ENCODE data around the gene FNDC3A. TPM values are rescaled to one million over a fixed set of nuclear protein-coding genes. Genes with fewer than 3 reads are reported as not detected.
"Not testable (repeated sequence)": the region's sequence is repeated elsewhere in the genome, so short reads cannot be mapped to it uniquely, and the experiment has no call there.

The FNDC3A gene
- total RNA-seq, 1 experiment from 2014 or later: 19.9 TPM

DNA sequence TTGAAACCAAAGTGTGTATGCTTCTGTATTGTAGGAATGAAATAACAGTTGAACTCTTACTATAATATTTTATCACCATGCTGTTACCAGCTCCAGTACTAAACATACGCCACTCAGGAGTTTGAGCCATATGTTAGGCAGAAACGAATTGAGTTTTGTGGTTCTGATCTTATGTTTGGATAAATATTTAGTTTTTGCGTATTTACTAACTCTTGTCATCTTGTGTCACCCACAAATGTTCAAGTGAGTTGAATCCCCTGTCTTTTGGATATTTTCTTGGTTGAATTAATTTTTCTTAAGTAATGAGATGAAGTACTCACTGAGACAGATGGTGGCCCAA lies 1.5 kb downstream of the FNDC3A start:
- peak; percentile 58 for DNase-seq (ENCODE audit: low spot score)

DNA sequence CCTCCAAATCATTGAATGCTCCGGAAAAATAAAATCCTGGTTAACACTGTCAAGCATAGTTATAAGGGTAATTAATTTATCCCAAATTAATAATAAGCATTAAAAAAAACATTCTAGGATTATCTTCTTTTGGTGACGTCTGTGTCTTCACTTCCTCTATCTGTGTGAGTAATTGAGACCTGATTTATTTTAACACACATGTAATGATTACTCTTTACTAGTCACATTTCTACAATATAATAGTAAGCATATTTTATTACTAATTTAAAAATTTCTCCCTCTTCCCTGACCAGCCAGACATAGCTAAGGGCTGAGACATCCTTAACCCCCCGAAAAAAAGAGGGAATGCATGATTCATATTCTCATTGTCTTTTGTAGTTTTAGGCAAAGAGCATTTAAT lies 2.3 kb downstream of the FNDC3A start:
- DNase-seq (ENCODE audit: low spot score): no peak

DNA sequence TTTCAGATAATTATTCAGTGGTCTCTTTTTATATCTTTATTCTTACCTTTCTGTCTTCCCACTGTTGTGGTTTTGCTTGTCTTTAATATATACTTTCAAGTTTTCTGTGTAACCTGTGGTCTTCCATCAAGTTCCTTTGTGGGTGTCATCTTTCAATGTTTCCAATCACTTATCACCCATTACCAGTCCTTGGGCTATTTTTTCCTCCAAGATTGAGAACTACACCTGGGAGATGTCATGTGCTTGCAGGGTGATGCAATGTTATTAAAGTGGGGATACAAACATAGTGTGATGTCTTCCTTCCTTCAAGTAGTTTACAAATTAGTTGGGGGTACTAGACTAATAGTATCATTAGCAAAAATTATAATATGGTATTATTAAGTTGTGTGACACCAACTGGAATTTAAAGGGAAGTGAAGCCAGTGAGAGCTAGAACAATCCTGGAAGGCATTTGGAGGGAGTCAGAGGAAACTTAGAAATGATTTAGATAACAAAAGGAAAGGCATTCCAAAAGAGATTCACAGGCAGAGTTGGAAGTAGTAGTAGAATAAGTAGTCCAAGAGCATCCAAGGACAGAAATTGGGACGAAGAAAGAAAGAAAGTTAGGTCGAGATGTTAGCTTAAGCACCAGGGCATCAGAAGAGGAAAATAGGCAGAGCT lies 3.4 kb downstream of the FNDC3A start:
- peak; percentile 11 for DNase-seq (ENCODE audit: low spot score)

DNA sequence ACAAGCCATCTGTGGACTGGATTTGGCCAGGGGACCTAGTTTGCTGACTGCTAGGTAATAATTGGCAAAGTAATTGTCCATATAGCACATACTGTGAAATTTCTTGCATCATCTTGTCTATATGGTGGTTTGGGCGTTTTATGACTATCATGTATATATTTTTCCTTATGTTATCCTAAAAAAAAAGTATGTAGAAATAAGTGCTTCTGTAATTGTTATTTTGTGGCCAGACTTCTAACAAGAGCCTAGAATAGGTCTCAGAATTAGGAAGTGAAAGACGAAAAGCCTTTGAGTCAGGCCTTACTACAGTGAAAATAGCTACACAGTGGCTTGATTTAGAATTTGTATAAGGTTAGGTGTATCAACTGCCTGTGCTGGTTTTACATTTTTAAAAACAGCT lies 4.2 kb downstream of the FNDC3A start:
- no peak for DNase-seq (ENCODE audit: low spot score)

DNA sequence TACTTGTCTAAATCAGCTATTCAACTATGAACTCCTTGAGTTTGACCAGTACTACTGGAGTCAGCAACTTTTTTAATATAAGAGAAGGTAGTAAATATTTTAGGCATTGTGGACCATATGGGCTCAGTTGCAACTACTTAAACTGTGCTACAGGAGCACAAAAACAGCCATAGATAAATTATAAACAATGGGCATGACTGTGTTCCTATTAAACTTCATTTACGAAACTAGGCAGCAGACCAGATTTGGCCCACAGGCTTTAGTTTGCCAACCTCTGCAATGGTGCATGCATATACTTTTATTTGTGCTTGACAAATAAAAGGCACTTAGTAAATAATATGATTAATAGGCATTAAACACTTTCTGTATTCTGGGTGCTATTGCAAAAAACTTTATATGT lies 7.6 kb downstream of the FNDC3A start:
- no peak for DNase-seq (ENCODE audit: low spot score)

DNA sequence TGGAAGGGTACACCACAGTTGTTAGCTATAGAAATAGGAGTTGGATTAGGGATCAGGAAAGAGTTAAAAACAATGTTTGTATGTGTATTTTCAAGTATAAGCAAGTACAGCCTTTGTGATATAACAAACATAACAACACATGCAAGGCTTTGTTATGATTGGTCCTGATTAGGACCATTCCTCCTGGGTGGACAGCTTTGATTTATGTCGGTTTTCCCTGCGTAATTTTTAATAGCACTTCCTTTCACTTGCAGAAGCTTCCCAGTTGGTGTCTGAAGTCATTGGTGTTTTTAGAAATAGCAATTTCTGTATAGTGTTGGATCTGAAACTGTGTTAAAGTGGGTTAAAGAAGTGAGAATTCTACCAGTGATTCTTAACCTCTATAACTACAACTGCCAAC lies 10.0 kb downstream of the FNDC3A start:
- DNase-seq (ENCODE audit: low spot score): no peak

DNA sequence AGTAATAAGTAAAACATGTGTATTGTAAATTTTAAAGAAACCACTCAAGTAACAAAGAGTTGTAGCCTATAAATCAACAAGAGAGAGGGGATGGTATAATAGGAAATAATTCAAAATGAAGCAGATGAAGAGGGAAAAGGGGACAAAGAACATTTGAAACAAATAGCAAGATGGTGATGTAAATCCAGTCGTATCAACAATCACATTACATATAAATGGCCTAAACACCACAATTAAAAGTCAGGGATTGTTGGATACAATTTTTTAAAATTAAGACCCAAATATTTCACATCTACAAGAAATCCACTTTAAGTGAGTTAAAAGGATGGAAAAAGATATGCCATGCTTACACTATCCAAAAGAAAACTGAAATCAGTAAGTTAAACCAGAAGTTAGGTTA lies 15.2 kb downstream of the FNDC3A start:
- no peak for DNase-seq (ENCODE audit: low spot score)

DNA sequence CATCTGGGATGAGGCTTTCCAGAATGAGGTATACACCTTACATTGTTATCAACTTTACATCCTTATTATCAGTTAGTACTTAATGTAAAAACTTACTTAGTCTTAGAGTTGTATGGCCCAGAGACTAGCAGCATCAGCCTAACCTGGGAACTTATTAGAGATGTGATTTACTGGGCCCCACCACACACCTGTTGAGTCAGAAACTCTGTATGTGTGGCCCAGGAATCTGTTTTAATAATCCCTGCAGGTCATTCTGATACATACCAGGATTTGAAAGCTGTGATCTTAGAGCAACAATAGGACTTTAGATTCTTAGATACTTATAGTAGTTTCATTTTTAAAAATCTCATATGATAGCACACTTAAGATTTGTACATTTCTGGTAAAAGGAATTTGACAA lies 17.4 kb downstream of the FNDC3A start:
- DNase-seq (ENCODE audit: low spot score): no peak

DNA sequence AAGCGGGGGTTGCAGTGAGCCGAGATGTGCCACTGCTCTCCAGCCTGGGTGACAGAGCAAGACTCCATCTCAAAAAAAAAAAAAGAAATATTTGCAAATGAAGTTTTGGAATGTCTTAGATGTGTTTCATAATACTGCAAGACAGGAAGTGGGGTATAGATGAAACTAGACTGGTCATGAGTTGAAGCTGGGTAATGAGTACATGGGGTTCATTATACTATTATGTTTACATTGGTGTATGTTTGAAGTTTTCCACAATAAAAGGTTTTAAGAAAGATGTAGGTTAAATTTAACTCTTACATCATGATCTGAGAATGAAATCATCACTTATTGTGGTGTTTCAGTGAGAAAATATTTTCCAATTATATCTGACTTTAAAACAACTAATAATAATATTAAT lies 19.0 kb downstream of the FNDC3A start:
- DNase-seq (ENCODE audit: low spot score): no peak

DNA sequence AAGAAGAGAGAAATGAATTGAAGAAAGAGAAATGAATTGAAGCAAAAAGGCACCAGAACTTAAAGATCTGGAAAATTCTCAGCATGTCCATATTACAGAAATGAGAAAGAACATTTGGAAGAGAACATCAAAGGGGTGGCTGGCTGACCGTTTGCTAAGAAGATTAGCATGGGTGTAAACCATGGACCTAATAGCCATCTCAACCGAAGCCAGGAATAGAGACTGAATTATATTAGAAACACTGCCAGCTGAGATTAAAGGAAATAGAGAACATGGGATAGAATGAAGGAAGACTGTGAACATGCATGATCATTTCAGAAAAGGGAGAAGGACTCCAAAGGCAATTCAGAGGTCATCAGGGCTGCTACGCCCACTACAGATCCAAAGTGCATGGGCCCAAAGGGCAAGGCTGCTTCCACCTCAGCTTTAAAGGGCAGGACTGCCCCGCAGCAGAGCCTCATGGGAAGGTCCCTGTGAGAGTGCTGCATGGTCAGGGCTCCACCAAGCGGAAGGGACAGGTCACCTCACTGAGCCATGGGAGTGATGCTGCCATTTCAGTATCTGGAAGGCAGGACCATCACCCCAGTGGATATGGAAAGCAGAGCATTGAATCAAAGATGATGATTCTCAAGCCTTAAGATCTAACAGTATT lies 23.1 kb downstream of the FNDC3A start:
- DNase-seq (ENCODE audit: low spot score): no peak

DNA sequence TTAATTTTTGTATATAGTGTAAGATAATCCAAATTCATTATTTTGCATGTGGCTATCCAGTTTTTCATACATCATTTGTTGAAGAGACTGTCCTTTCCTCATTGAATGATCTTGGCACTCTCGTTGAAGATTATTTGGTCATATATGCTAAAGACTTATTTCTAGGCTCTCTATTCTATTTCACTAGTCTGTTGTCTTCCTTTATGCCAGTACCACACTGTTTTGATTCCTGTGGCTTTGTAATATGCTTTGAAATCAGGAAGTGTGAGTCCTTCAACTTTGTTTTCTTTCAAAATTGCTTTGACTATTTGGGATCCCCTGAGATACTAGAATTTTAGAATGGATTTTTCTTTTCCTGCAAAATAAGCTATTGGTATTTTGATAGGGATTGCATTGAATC lies 24.5 kb downstream of the FNDC3A start:
- no peak for DNase-seq (ENCODE audit: low spot score)

DNA sequence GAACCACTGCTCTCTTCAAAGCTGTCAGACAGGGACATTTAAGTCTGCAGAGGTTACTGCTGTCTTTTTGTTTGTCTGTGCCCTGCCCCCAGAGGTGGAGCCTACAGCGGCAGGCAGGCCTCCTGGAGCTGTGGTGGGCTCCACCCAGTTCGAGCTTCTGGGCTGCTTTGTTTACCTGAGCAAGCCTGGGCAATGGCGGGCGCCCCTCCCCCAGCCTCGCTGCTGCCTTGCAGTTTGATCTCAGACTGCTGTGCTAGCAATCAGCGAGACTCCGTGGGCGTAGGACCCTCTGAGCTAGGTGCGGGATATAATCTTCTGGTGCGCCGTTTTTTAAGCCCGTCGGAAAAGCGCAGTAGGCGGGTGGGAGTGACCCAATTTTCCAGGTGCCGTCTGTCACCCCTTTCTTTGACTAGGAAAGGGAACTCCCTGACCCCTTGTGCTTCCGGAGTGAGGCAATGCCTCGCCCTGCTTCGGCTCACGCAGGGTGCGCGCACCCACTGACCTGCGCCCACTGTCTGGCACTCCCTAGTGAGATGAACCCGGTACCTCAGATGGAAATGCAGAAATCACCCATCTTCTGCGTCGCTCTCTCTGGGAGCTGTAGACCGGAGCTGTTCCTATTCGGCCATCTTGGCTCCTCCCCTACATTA lies 43.4 kb downstream of the FNDC3A start:
- DNase-seq (ENCODE audit: low spot score): not testable (repeated sequence)

DNA sequence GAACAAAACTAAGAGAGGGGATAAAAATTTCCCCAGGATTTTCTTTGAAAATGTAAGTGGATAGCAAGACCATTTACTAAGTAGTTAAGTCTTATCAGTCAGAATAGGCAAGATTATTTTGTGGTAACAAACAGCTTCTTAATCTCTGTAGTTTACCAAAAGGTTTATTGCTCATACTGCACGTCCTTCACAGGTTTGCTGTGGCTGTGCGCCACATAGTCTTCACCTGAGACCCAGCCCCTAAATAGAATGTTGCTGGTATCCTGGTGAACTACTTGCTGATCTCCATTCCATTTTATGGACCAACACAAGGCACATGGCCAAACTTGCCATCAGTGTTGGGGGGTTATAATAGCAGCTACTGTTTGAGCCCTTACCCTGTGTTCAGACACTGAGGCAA lies 44.6 kb downstream of the FNDC3A start:
- DNase-seq (ENCODE audit: low spot score): no peak

DNA sequence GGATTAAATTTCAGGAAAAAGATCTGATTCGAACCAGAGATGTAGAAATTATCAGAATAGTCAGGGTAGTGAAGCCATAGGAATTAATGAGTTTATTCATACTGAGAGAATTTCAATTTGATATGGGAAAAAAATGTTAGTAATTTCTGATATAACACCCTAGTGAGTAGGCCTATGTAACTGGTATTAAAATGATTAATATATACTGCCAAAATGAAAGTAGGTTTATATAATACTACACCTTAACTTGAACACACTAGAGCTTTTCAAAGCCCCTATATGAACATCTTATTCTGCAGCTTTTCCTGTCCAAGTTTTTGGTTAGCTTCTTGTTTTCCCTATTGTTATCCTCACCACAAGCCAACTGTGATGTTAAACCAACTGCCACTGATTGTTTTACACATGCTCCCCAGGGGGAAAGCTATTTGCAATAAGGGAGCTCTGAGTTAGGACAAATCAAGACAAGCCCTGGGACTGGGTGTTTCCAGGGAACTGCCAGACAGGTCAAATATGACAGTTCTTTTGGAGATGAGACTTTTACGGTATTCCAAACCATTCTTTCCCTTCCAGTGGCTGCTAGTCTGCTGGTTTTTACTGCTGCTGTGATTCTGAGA lies 45.3 kb downstream of the FNDC3A start:
- DNase-seq (ENCODE audit: low spot score): no peak

DNA sequence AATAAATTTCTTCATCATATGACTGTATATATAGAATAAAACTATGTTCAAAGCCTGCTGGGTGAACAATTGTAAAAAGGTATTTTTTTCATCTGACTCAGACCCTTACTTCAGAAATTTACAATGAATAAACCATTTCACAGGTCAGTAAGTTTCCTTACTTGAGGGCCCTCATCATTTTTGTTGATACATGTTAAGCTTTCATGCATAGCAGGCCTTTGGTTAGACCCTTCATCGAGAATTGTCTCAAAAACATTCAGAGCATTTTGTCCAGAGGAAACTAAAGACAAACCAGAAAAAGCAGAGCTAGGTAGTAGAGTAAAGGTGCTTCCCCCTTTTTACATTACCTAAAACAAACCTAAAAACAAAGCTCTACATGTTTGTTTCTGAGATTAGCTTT lies 46.2 kb downstream of the FNDC3A start:
- no peak for DNase-seq (ENCODE audit: low spot score)

DNA sequence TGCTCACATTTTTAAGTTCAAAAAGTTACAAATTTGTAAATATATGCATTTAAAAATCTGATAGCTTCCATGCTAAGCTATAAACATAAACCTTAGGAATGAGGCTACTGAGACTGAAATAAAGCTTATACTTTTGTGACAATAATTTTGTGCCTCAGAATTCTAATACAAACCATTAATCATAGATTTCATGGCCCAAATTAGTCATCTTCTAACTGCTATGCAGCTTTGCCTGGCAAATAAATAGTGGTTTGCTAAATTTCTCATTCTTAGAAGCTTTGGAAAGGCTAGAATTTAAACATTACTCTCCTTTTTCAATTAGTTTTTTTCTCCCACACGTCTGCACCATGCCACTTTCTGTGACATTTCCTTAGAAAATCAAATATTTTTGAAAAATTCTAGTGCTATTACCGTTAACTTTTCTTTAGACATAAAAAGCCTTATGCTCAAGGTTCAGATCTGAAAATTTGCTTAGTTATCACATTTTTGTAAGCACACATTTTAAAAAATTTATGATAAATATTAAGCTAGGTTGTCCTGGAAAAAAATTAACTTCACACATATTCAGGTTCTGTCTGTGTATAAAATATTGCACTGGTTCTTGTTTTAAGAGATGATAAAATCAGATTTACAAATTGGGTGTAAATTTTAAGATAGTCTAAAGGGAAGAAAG lies 46.9 kb downstream of the FNDC3A start:
- no peak for DNase-seq (ENCODE audit: low spot score)

DNA sequence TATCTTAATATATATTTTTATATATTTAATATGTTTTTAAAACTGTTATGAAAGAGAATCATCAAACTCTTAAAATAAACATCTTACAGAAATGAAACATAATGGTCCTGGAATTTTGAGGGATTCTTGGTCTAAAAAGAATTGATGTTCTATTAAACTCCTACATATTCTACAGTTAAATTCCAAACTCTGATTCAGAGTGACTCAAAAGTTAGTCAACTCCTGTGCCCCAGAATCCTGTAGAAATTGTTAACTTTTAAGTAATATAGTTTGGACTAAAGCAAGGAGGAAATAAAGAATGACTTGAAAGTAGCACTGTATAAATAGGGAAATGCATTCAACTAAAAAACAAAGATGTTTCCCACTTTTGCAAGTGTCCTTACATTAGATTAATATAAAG lies 47.7 kb downstream of the FNDC3A start:
- DNase-seq (ENCODE audit: low spot score): no peak

DNA sequence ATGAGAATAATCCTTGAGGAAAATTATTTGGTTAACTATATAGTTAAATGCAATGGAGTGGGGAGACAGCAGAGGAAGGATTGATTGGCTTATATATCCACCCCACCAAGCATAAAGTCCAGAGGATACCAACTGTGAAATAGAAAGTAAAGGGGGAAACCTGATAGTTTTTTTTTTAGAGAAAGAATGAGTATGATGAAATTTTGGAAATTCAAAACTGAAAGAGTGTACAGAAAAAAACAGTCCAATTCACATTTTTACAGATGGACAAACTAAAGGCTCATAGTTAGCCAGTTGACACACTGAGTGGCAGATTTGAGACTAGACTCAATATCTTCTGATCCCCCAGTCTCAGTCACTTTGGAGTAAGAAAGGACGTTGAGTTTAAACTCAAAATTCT lies 51.1 kb downstream of the FNDC3A start:
- no peak for DNase-seq (ENCODE audit: low spot score)

DNA sequence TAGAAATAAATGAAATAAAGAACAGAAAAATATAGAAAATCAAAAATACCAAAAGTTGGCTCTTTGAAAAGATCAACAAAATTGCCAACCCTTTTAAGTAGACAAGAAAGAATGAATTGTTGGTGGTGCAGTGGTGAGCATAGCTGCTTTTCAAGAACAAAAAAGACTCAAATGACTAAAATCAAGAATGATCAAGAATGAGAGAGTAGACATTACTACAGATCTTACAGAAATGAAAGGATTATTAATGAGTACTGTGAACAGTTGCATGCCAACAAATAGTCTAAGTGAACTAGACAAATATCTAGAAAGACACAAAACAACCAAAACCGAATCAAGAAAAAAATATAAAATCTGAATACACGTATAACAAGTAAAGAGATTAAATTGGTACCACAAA lies 53.9 kb downstream of the FNDC3A start:
- no peak for DNase-seq (ENCODE audit: low spot score)

DNA sequence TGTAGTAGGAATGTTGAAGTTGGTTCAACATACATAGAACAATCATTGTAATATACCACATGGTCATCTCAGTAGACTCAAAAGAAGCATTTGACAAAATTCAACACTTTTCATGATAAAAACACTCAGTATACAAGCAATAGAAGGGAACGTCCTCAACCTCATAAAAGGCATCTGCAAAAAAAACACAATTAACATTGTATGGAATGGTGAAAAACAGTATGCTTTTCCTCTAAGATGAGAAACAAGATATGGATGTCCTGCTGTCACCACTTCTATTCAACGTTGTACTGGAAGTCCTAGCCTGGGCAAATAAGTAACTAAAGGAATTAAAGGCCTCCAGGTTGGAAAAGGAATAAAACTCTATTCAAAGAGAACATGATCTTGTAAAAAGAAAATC lies 54.5 kb downstream of the FNDC3A start:
- no peak for DNase-seq (ENCODE audit: low spot score)

DNA sequence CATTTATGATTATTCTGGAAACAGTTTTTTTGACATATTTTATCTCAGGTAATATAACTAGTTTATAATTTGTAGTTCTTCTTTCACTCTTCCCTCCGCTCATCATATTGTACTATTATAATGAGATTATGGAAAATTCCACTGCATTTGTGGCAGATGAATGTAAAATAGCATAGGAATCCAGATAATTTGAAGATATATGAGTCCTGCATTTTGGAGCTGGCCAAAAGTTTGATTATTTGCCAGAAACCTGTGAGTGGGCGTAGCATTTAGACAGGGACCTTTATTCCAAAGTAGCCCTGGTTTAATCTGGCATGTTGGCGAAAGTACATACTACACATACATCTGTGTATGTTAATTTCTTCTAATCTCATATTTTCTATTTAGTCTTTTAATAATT lies 65.2 kb downstream of the FNDC3A start:
- no peak for DNase-seq (ENCODE audit: low spot score)

DNA sequence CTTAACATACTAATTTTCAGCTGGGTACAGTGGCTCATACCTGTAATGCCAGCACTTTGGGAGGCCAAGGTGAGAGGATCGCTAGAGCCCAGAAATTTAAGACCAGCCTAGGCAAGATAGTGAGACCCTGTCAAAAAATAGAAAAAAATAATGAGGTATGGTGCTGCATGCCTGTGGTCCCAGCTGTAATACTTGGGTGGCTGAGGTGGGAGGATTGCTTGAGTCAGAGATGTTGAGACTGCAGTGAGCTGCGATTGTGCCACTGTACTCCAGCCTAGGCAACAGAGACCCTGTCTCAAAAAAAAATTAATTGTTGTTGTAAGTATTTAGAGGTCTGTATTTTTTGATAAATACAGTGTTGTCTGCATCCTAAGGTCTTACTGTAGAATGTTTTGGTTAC lies 66.8 kb downstream of the FNDC3A start:
- DNase-seq (ENCODE audit: low spot score): no peak

Measured in HT-29 (cell line).